ENCODE data around the gene LRGUK. TPM values are rescaled to one million over a fixed set of nuclear protein-coding genes. Genes with fewer than 3 reads are reported as not detected.

LRGUK gene
- total RNA-seq, 4 donors from 2014 or later = 0.10 TPM; not detected in 3

- DNase-seq (no peak), ATAC-seq (no peak)
- Histone ChIP-seq H3K27me3 (no peaks in the 10 kb centered on the region), H3K9me3 (no peaks in the 10 kb centered on the region), H3K4me3 (no peak overlapping the region), H3K4me1 (no peaks in the 10 kb centered on the region), H3K36me3 (no peaks in the 10 kb centered on the region), H3K27ac (no peak overlapping the region)
- in situ Hi-C loops (cut with MboI; ENCODE audit: low sequenced_read_pairs in 4 of 4) = no loop called here
- TF ChIP-seq CTCF (IDR thresholded peaks at IDR 0.05 in 4 of 5, conservative IDR thresholded peaks at IDR 0.05 in 1 of 5) (no peak), POLR2A (IDR thresholded peaks at IDR 0.05) (no peak)
- intact Hi-C loops (cut with DNase I; ENCODE audit: low total_unique reads) = no loop called here
Measured at GRCh38 chr7:134182078-134182477, 54.9 kb downstream of the LRGUK start.

- no peaks in the 10 kb centered on the region for H3K4me1 ChIP-seq
- no peak overlapping the region for H3K4me3 ChIP-seq
- H3K27ac ChIP-seq = no peak overlapping the region
- in situ Hi-C loops (cut with MboI; ENCODE audit: low sequenced_read_pairs in 4 of 4) (no loop called here), intact Hi-C loops (cut with DNase I; ENCODE audit: low total_unique reads) (no loop called here)
- no peaks in the 10 kb centered on the region for H3K27me3 ChIP-seq
- no peaks in the 10 kb centered on the region for H3K9me3 ChIP-seq
- no peaks in the 10 kb centered on the region for H3K36me3 ChIP-seq
- DNase-seq (no peak), ATAC-seq (no peak)
- TF ChIP-seq POLR2A (IDR thresholded peaks at IDR 0.05) (no peak), CTCF (IDR thresholded peaks at IDR 0.05 in 4 of 5, conservative IDR thresholded peaks at IDR 0.05 in 1 of 5) (no peak)
Measured at GRCh38 chr7:134184767-134185166, 57.6 kb downstream of the LRGUK start.

GRCh38 chr7:134186027-134186426, 58.9 kb downstream of the LRGUK start:
- H3K27me3 ChIP-seq = no peaks in the 10 kb centered on the region
- ATAC-seq (no peak), DNase-seq (no peak)
- in situ Hi-C loops (cut with MboI; ENCODE audit: low sequenced_read_pairs in 4 of 4) = no loop called here
- no peak overlapping the region for H3K4me3 ChIP-seq
- intact Hi-C loops (cut with DNase I; ENCODE audit: low total_unique reads) = no loop called here
- H3K36me3 ChIP-seq = no peaks in the 10 kb centered on the region
- H3K27ac ChIP-seq = no peak overlapping the region
- no peaks in the 10 kb centered on the region for H3K4me1 ChIP-seq
- no peaks in the 10 kb centered on the region for H3K9me3 ChIP-seq
- TF ChIP-seq POLR2A (IDR thresholded peaks at IDR 0.05) = no peak
- no peak for TF ChIP-seq CTCF (IDR thresholded peaks at IDR 0.05 in 4 of 5, conservative IDR thresholded peaks at IDR 0.05 in 1 of 5)

- DNase-seq (no peak), ATAC-seq (no peak)
- no peak overlapping the region for H3K4me3 ChIP-seq
- no peaks in the 10 kb centered on the region for H3K27me3 ChIP-seq
- in situ Hi-C loops (cut with MboI; ENCODE audit: low sequenced_read_pairs in 4 of 4) (no loop called here), intact Hi-C loops (cut with DNase I; ENCODE audit: low total_unique reads) (no loop called here)
- no peaks in the 10 kb centered on the region for H3K9me3 ChIP-seq
- H3K36me3 ChIP-seq = no peaks in the 10 kb centered on the region
- no peak overlapping the region for H3K27ac ChIP-seq
- no peaks in the 10 kb centered on the region for H3K4me1 ChIP-seq
- TF ChIP-seq CTCF (IDR thresholded peaks at IDR 0.05 in 4 of 5, conservative IDR thresholded peaks at IDR 0.05 in 1 of 5) (no peak), POLR2A (IDR thresholded peaks at IDR 0.05) (no peak)
Measured at GRCh38 chr7:134186801-134187200, 59.7 kb downstream of the LRGUK start.

GRCh38 chr7:134187893-134188292, 60.8 kb downstream of the LRGUK start:
- H3K9me3 ChIP-seq = no peaks in the 10 kb centered on the region
- H3K4me3 ChIP-seq = no peak overlapping the region
- no peak overlapping the region for H3K27ac ChIP-seq
- ATAC-seq (no peak), DNase-seq (no peak)
- in situ Hi-C loops (cut with MboI; ENCODE audit: low sequenced_read_pairs in 4 of 4) (no loop called here), intact Hi-C loops (cut with DNase I; ENCODE audit: low total_unique reads) (no loop called here)
- H3K27me3 ChIP-seq = no peaks in the 10 kb centered on the region
- no peak for TF ChIP-seq CTCF (IDR thresholded peaks at IDR 0.05 in 4 of 5, conservative IDR thresholded peaks at IDR 0.05 in 1 of 5)
- no peak for TF ChIP-seq POLR2A (IDR thresholded peaks at IDR 0.05)
- no peaks in the 10 kb centered on the region for H3K4me1 ChIP-seq
- H3K36me3 ChIP-seq = no peaks in the 10 kb centered on the region
